ENCODE data around the gene CLDN1. TPM values are rescaled to one million over a fixed set of nuclear protein-coding genes. Genes with fewer than 3 reads are reported as not detected.

CLDN1 gene
- total RNA-seq (2022; extraction: Qiagen RNA extraction), result 17.1 to 21.7 TPM (median 19.6 TPM) in 5 replicates

GRCh38 chr3:190321789-190322603, at the start of gene CLDN1:
TSS of gene CLDN1 (minus strand) at chr3:190322446. CDS start at chr3:190322206, 240 bp downstream.

Other genes starting within 250 kb of the CLDN1 start
- 28.0 to 47.3 TPM (median 34.5 TPM) in 5 replicates for gene P3H2, start 201.5 kb downstream of the CLDN1 start, total RNA-seq (2022; extraction: Qiagen RNA extraction)
- 0.03 to 0.14 TPM (median 0.08 TPM) in 3 of 5 replicates, not detected in the others for gene CLDN16, start 65.7 kb upstream of the CLDN1 start, total RNA-seq (2022; extraction: Qiagen RNA extraction)
- gene TMEM207, start 127.5 kb upstream of the CLDN1 start, total RNA-seq (2022; extraction: Qiagen RNA extraction), result not detected in 5 replicates
- gene IL1RAP, start 191.6 kb upstream of the CLDN1 start, total RNA-seq (2022; extraction: Qiagen RNA extraction), result 3.6 to 6.2 TPM (median 5.2 TPM) in 5 replicates

Data from A549 treated with Hydrocortisone at 1 μM for 4 hours (cell line).